Stimulated activated CD8-positive, alpha-beta memory T cell treated with anti-CD3 and anti-CD28 coated beads, Interleukin-7, amount 100 ng/mL, for 48 hours (primary cell): ENCODE data around the gene KPNA3.
A peak's percentile ranks its signal among the peaks of the same experiment; 100 is the strongest.
"Not testable (repeated sequence)": the region's sequence is repeated elsewhere in the genome, so short reads cannot be mapped to it uniquely, and the experiment has no call there.

Experiments
- DNase-seq, 2 donors: peaks; one replicate each; pipeline ENCODE4 v3.0.0-alpha.2; 2020; ENCODE audit warnings: low read depth in 1 of 2; ENCODE audit errors: extremely low read depth in 1 of 2

KPNA3 gene

GRCh38 chr13:49792550-49793324, at the start of gene KPNA3:
Gene KPNA3 (minus strand): TSS chr13:49792682. CDS start chr13:49792506, 176 bp downstream.
- peak; percentile 89 to 93 for DNase-seq

GRCh38 chr13:49841964-49842363, 49.5 kb upstream of the KPNA3 start:
- DNase-seq: no peak

GRCh38 chr13:49840675-49841074, 48.2 kb upstream of the KPNA3 start:
- DNase-seq: no peak

GRCh38 chr13:49840266-49840665, 47.8 kb upstream of the KPNA3 start:
- DNase-seq: no peak

- DNase-seq: no peak
Observed at GRCh38 chr13:49838989-49839388, 46.5 kb upstream of the KPNA3 start.

- no peak for DNase-seq
Observed at GRCh38 chr13:49836516-49836915, 44.0 kb upstream of the KPNA3 start.

GRCh38 chr13:49833402-49833801, 40.9 kb upstream of the KPNA3 start:
- no peak for DNase-seq

GRCh38 chr13:49831455-49831854, 39.0 kb upstream of the KPNA3 start:
- no peak for DNase-seq

- DNase-seq: no peak
Observed at GRCh38 chr13:49830721-49831120, 38.2 kb upstream of the KPNA3 start.

- no peak for DNase-seq
Observed at GRCh38 chr13:49829715-49830114, 37.2 kb upstream of the KPNA3 start.

- DNase-seq: no peak
Observed at GRCh38 chr13:49828453-49828852, 36.0 kb upstream of the KPNA3 start.

- DNase-seq: no peak
Observed at GRCh38 chr13:49827891-49828290, 35.4 kb upstream of the KPNA3 start.

- no peak for DNase-seq
Observed at GRCh38 chr13:49827336-49827735, 34.9 kb upstream of the KPNA3 start.

GRCh38 chr13:49821216-49822009, 28.9 kb upstream of the KPNA3 start:
- DNase-seq: no peak

GRCh38 chr13:49820591-49821215, 28.2 kb upstream of the KPNA3 start:
- DNase-seq: no peak

GRCh38 chr13:49816047-49816446, 23.6 kb upstream of the KPNA3 start:
- DNase-seq: not testable (repeated sequence)

- DNase-seq: no peak
Observed at GRCh38 chr13:49814551-49815270, 22.2 kb upstream of the KPNA3 start.

- DNase-seq: no peak
Observed at GRCh38 chr13:49812812-49813211, 20.3 kb upstream of the KPNA3 start.

GRCh38 chr13:49811527-49811908, 19.0 kb upstream of the KPNA3 start:
- DNase-seq: no peak

- no peak for DNase-seq
Observed at GRCh38 chr13:49810567-49811526, 18.4 kb upstream of the KPNA3 start.
